ENCODE results near the gene BTBD10.

GRCh38 chr11:13433437-13433836, 29.6 kb downstream of the BTBD10 start:
- no peak for TF ChIP-seq GATA2 (IDR thresholded peaks at IDR 0.05; ENCODE audit: low read depth, low read length)
- TF ChIP-seq GATA3 (IDR thresholded peaks at IDR 0.05; ENCODE audit: low read depth, low read length) = no peak
